AG20443 (cell line): Measurements from ENCODE around the gene ZNF24.

Source experiments
- DNase-seq: peaks from one replicate; pipeline ENCODE4 v3.0.0; 2012; ENCODE audit warnings: low spot score, mixed read lengths

Gene ZNF24

GRCh38 chr18:35296060-35296459, 48.2 kb downstream of the ZNF24 start:
- DNase-seq, result no peak

GRCh38 chr18:35291166-35291565, 53.1 kb downstream of the ZNF24 start:
- DNase-seq, result no peak

GRCh38 chr18:35290094-35290735, 54.0 kb downstream of the ZNF24 start, which contains the start of gene ZSCAN30:
Gene ZSCAN30, minus strand, starts transcription at chr18:35290229. Its CDS starts 25,877 bp downstream, at chr18:35264352.
- peak; percentile 99 for DNase-seq

- DNase-seq, result peak; percentile 19
Observed at GRCh38 chr18:35289727-35290093, 54.5 kb downstream of the ZNF24 start.

GRCh38 chr18:35289293-35289692, 54.9 kb downstream of the ZNF24 start:
- peak; percentile 25 for DNase-seq

- DNase-seq, result no peak
Observed at GRCh38 chr18:35284841-35285240, 59.4 kb downstream of the ZNF24 start.

- no peak for DNase-seq
Observed at GRCh38 chr18:35283923-35284794, 60.1 kb downstream of the ZNF24 start.

- peak; percentile 81 for DNase-seq
Observed at GRCh38 chr18:35282353-35282752, 61.9 kb downstream of the ZNF24 start.
